Neural progenitor cell (in vitro differentiated cells): ENCODE results near the gene FHL3.

Experiments
- CTCF ChIP-seq: fragments of 200-600 bp; sonication (generic); IDR thresholded peaks from 2 replicates; pipeline ENCODE4 v1.5.1; 2017; ENCODE audit warnings: antibody characterized with exemption, mild to moderate bottlenecking
- EZH2 ChIP-seq: fragments of 200-600 bp; sonication (generic); IDR thresholded peaks from 2 replicates; pipeline ENCODE4 v1.6.1; 2017; ENCODE audit warnings: antibody characterized with exemption, mild to moderate bottlenecking, moderate library complexity
- EZH2phosphoT487 ChIP-seq: fragments of 200-600 bp; sonication (generic); IDR thresholded peaks from 2 replicates; pipeline ENCODE4 v1.6.1; 2017; ENCODE audit warnings: antibody characterized with exemption

- no peak for TF ChIP-seq EZH2phosphoT487
- no peak for TF ChIP-seq CTCF
- no peak for TF ChIP-seq EZH2
Measured at GRCh38 chr1:38053416-38054091, 48.2 kb upstream of the FHL3 start.
